Dermis blood vessel endothelial cell (primary cell): Measurements from ENCODE around the gene POLR2H. TPM values are rescaled to one million over a fixed set of nuclear protein-coding genes. Genes with fewer than 3 reads are reported as not detected.
"Not testable (repeated sequence)": the region's sequence is repeated elsewhere in the genome, so short reads cannot be mapped to it uniquely, and the experiment has no call there.

Experiments used
- DNase-seq: peaks from one replicate; pipeline ENCODE4 v3.0.0; 2010
- total RNA-seq: library from RNA; depleted of rRNA; stranded (reverse); fragments of >200 nt; gene quantifications from 2 replicates; pipeline ENCODE4 v1.2.3, GENCODE V29; 2014

The POLR2H gene
- total RNA-seq, 1 donor from 2014 or later, result 135 TPM

GRCh38 chr3:184335661-184336546 lies 25.6 kb upstream of the POLR2H start:
- peak; percentile 88 for DNase-seq

GRCh38 chr3:184336547-184337398 lies 24.7 kb upstream of the POLR2H start:
- DNase-seq, result peak; percentile 76

GRCh38 chr3:184337399-184337714 lies 24.2 kb upstream of the POLR2H start, which contains the start of gene FAM131A:
Gene FAM131A (plus strand): TSS chr3:184337600. CDS start chr3:184337631, 31 bp downstream.
- DNase-seq, result peak; percentile 37

- no peak for DNase-seq
These were observed 23.5 kb upstream of the POLR2H start for GRCh38 chr3:184337981-184338380.

- peak; percentile 94 for DNase-seq
These were observed 23.0 kb upstream of the POLR2H start for GRCh38 chr3:184338511-184338945.

GRCh38 chr3:184339001-184339400 lies 22.5 kb upstream of the POLR2H start:
- no peak for DNase-seq

GRCh38 chr3:184339451-184340135 lies 21.9 kb upstream of the POLR2H start:
- DNase-seq, result not testable (repeated sequence)

- no peak for DNase-seq
These were observed 19.6 kb upstream of the POLR2H start for GRCh38 chr3:184341925-184342324.

GRCh38 chr3:184343200-184343876 lies 18.2 kb upstream of the POLR2H start:
- DNase-seq, result no peak

GRCh38 chr3:184344579-184345316 lies 16.8 kb upstream of the POLR2H start:
- no peak for DNase-seq

- DNase-seq, result peak; percentile 75
These were observed 16.0 kb upstream of the POLR2H start for GRCh38 chr3:184345317-184346144.

- no peak for DNase-seq
These were observed 14.9 kb upstream of the POLR2H start for GRCh38 chr3:184346480-184347190.

GRCh38 chr3:184347321-184348056 lies 14.0 kb upstream of the POLR2H start:
- DNase-seq, result no peak

- DNase-seq, result no peak
These were observed 13.5 kb upstream of the POLR2H start for GRCh38 chr3:184348057-184348382.

GRCh38 chr3:184349563-184350470 lies 11.7 kb upstream of the POLR2H start:
- no peak for DNase-seq

GRCh38 chr3:184350618-184351017 lies 10.9 kb upstream of the POLR2H start:
- no peak for DNase-seq

- DNase-seq, result no peak
These were observed 9.9 kb upstream of the POLR2H start for GRCh38 chr3:184351511-184352148.
